KMS-11 (cell line): ENCODE results near the gene ACP7.

Experiments
- H2AFZ ChIP-seq: fragments of 200-600 bp; sonication (generic); 2 replicates; pipeline ENCODE4 v1.6.1; 2016; ENCODE audit warnings: antibody characterized with exemption, mixed run types, low read depth
- H3K27ac ChIP-seq: fragments of 200-600 bp; sonication (generic); 2 replicates; pipeline ENCODE4 v1.6.1; 2016; ENCODE audit warnings: mild to moderate bottlenecking, mixed run types
- H3K27me3 ChIP-seq: fragments of 200-600 bp; sonication (generic); 2 replicates; pipeline ENCODE4 v1.6.1; 2017; ENCODE audit warnings: mild to moderate bottlenecking, low read depth, mixed run types, moderate library complexity; ENCODE audit not compliant: insufficient read depth
- H3K36me3 ChIP-seq: fragments of 200-600 bp; sonication (generic); 2 replicates; pipeline ENCODE4 v1.6.1; 2017; ENCODE audit warnings: mild to moderate bottlenecking, mixed run types; ENCODE audit not compliant: insufficient read depth
- H3K4me1 ChIP-seq: fragments of 200-600 bp; sonication (generic); 2 replicates; pipeline ENCODE4 v1.6.1; 2016; ENCODE audit warnings: mild to moderate bottlenecking, low read depth, mixed run types; ENCODE audit not compliant: poor library complexity, severe bottlenecking
- H3K4me2 ChIP-seq: fragments of 200-600 bp; sonication (generic); 2 replicates; pipeline ENCODE4 v1.7.0; 2016; ENCODE audit warnings: mild to moderate bottlenecking, mixed run types
- H3K4me3 ChIP-seq: fragments of 200-600 bp; sonication (generic); IDR thresholded peaks from 2 replicates; pipeline ENCODE4 v1.6.1; 2017; ENCODE audit warnings: low read depth, low read length, mixed read lengths; ENCODE audit not compliant: insufficient read depth
- H3K79me2 ChIP-seq: fragments of 200-600 bp; sonication (generic); 2 replicates; pipeline ENCODE4 v1.6.1; 2016; ENCODE audit warnings: low read depth, mixed run types; ENCODE audit not compliant: insufficient read depth
- H3K9ac ChIP-seq: fragments of 200-600 bp; sonication (generic); 2 replicates; pipeline ENCODE4 v1.6.1; 2016; ENCODE audit warnings: mild to moderate bottlenecking, mixed run types
- H4K20me1 ChIP-seq: fragments of 200-600 bp; sonication (generic); 2 replicates; pipeline ENCODE4 v1.6.1; 2016; ENCODE audit warnings: mild to moderate bottlenecking, mixed run types; ENCODE audit not compliant: insufficient read depth
- CTCF ChIP-seq: fragments of 200-600 bp; sonication (generic); conservative IDR thresholded peaks from 2 replicates; pipeline ENCODE4 v1.6.1; 2017; ENCODE audit warnings: low read depth, mild to moderate bottlenecking, antibody characterized with exemption, low read length, moderate library complexity, mixed read lengths

The ACP7 gene

GRCh38 chr19:39045506-39045905, 38.7 kb upstream of the ACP7 start:
- H3K27me3 ChIP-seq, result no peaks in the 10 kb centered on the region
- no peaks in the 10 kb centered on the region for H3K79me2 ChIP-seq
- no peak overlapping the region for H3K4me3 ChIP-seq
- no peaks in the 10 kb centered on the region for H4K20me1 ChIP-seq
- no peak overlapping the region for H3K9ac ChIP-seq
- H2AFZ ChIP-seq, result no peak overlapping the region
- no peak overlapping the region for H3K27ac ChIP-seq
- no peak for TF ChIP-seq CTCF
- no peak overlapping the region for H3K4me2 ChIP-seq
- no peaks in the 10 kb centered on the region for H3K36me3 ChIP-seq
- H3K4me1 ChIP-seq, result no peaks in the 10 kb centered on the region

DNA sequence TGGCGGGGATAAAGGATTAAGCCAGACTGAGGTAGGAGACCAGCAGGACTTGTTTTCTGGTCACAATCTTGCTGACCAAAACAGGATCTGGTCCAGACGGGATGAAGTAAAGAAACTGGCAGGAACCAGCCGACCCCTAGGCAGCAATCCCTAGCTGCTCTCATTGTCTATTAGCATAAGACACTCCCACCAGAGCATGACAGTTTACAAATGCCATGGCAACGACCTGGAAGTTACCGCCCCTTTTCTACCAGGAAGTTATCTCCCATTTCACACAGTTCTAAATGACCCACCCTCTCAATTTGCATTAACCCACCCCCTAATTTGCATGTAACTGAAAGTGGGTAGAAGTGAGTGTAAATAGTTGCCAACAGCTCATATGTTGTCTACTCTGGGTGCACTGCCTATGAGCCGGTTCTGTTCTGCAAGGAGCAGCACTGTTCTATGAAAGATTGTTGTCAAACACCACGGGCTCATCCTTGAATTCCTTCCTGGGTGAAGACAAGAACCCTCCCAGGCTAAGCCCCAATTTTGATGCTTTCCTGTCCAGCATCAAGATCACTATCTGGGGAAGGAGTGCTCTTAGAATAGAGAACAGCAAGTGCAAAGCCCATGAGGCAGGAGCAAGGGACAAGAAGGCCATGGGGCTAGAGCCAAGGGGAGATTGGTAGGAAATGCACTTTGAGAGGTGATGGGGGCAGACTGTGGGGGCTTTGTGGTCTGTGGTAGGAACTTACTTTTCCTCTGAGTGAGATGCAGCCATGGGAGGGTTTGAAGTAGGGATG, 37.9 kb upstream of the ACP7 start:
- H2AFZ ChIP-seq, result no peak overlapping the region
- no peaks in the 10 kb centered on the region for H3K79me2 ChIP-seq
- no peak overlapping the region for H3K27ac ChIP-seq
- no peak for TF ChIP-seq CTCF
- no peak overlapping the region for H3K4me2 ChIP-seq
- H3K27me3 ChIP-seq, result no peaks in the 10 kb centered on the region
- no peak overlapping the region for H3K4me3 ChIP-seq
- H3K9ac ChIP-seq, result no peak overlapping the region
- H4K20me1 ChIP-seq, result no peaks in the 10 kb centered on the region
- no peaks in the 10 kb centered on the region for H3K4me1 ChIP-seq
- H3K36me3 ChIP-seq, result no peaks in the 10 kb centered on the region

DNA sequence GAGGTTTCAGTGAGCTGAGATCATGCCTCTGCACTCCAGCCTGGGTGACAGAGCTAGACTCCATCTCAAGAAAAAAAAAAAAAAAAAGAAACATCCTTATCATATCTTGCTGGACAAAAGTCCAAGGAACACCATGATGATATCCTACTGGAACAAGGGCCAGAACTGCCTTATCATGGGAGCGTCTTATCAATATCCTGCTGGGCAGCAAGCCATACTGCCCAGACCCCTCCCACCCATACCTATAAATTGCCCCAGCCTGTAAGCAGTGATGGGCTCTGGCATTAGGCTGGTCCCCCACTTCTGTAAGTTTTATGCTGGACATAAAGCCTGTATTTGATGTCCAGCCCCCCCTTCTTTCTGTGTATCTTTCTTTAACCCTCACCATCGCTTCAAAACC, 37.1 kb upstream of the ACP7 start:
- Histone ChIP-seq H3K27ac (no peak overlapping the region), H3K27me3 (no peaks in the 10 kb centered on the region), H3K79me2 (no peaks in the 10 kb centered on the region), H3K9ac (no peak overlapping the region), H3K4me3 (no peak overlapping the region), H4K20me1 (no peaks in the 10 kb centered on the region), H3K4me2 (no peak overlapping the region), H3K4me1 (no peaks in the 10 kb centered on the region), H3K36me3 (no peaks in the 10 kb centered on the region), H2AFZ (no peak overlapping the region)
- TF ChIP-seq CTCF, result no peak

- Histone ChIP-seq H3K9ac (no peak overlapping the region), H3K4me3 (no peak overlapping the region), H3K27me3 (no peaks in the 10 kb centered on the region), H3K4me1 (no peaks in the 10 kb centered on the region), H3K27ac (no peak overlapping the region), H4K20me1 (no peaks in the 10 kb centered on the region), H2AFZ (no peak overlapping the region), H3K4me2 (no peak overlapping the region), H3K36me3 (no peaks in the 10 kb centered on the region), H3K79me2 (no peaks in the 10 kb centered on the region)
- TF ChIP-seq CTCF, result peak; percentile 89
Observed at GRCh38 chr19:39052243-39052746, 31.9 kb upstream of the ACP7 start.
